Subcutaneous abdominal adipose tissue (tissue), 5 donors: ENCODE data around the gene SLC22A6.
"Not testable (repeated sequence)": the region's sequence is repeated elsewhere in the genome, so short reads cannot be mapped to it uniquely, and the experiment has no call there.

Source experiments
- H3K27ac ChIP-seq: one replicate; pipeline ENCODE4 v1.7.0; 2013; ENCODE audit warnings: low read depth, mild to moderate bottlenecking, inconsistent platforms, low read length, moderate library complexity
- H3K27me3 ChIP-seq, 5 donors: one replicate each; pipeline ENCODE4 v1.7.0; 2013; ENCODE audit warnings: low read length in 5 of 5, inconsistent platforms in 1 of 5; ENCODE audit not compliant: control insufficient read depth in 5 of 5, insufficient read depth in 4 of 5
- H3K36me3 ChIP-seq, 5 donors: one replicate each; pipeline ENCODE4 v1.7.0; 2013; ENCODE audit warnings: low read length in 5 of 5; ENCODE audit not compliant: control insufficient read depth in 5 of 5, insufficient read depth in 5 of 5
- H3K4me1 ChIP-seq, 5 donors: one replicate each; pipeline ENCODE4 v1.7.0; 2013; ENCODE audit warnings: low read length in 5 of 5, mild to moderate bottlenecking in 3 of 5, moderate library complexity in 1 of 5; ENCODE audit not compliant: control insufficient read depth in 5 of 5, insufficient read depth in 5 of 5
- H3K4me3 ChIP-seq, 5 donors: one replicate each; pipeline ENCODE4 v1.7.0; 2013; ENCODE audit warnings: low read length in 5 of 5, low read depth in 1 of 5
- H3K9ac ChIP-seq, 5 donors: one replicate each; pipeline ENCODE4 v1.7.0; 2013; ENCODE audit warnings: low read length in 5 of 5, mild to moderate bottlenecking in 4 of 5, moderate library complexity in 3 of 5
- H3K9me3 ChIP-seq, 5 donors: one replicate each; pipeline ENCODE4 v1.7.0; 2013; ENCODE audit warnings: low read length in 5 of 5; ENCODE audit not compliant: control insufficient read depth in 5 of 5
- donor health status: healthy.
- donor health status: healthy.
- donor health status: healthy.
- donor health status: healthy.
- donor health status: healthy.

Gene SLC22A6

DNA sequence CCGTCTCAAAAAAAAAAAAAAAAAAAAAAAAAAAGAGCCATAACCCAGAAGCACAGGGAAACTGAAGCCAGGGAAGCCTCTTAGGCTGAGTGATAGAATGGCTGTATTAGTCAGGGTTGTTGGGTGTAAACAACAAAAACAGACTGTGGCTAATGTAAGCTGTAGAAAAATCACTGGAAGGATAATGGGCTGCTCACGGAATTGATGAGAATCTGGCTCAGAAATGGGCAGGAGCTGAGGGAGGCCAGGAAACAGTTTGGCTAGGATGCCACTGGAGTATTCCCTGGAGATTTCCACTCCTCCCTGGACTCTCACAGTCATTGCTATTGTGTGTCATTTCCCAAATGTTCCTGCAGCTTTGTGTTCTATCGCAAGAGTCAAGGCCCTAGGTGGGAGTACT, 22.4 kb downstream of the SLC22A6 start:
- H3K9ac ChIP-seq = no peak overlapping the region
- no peaks in the 10 kb centered on the region for H3K9me3 ChIP-seq
- no peak overlapping the region for H3K4me3 ChIP-seq
- peaks cover 2 to 10% (median 9%) of the 10 kb centered on the region in 5 donors for H3K4me1 ChIP-seq
- peaks cover 0 to 3% (median 0%) of the 10 kb centered on the region in 5 donors for H3K27me3 ChIP-seq
- H3K36me3 ChIP-seq = no peaks in the 10 kb centered on the region
- H3K27ac ChIP-seq = no peak overlapping the region

GRCh38 chr11:62961017-62961570, 23.7 kb downstream of the SLC22A6 start:
- Histone ChIP-seq H3K36me3 (no peaks in the 10 kb centered on the region), H3K27me3 (peaks cover 0 to 5% (median 0%) of the 10 kb centered on the region in 5 donors), H3K9ac (no peak overlapping the region), H3K4me3 (no peak overlapping the region), H3K27ac (no peak overlapping the region), H3K9me3 (no peaks in the 10 kb centered on the region), H3K4me1 (peaks cover 2 to 10% (median 9%) of the 10 kb centered on the region in 5 donors)

GRCh38 chr11:62959422-62959980, 25.3 kb downstream of the SLC22A6 start:
- H3K9ac ChIP-seq = no peak overlapping the region
- H3K27ac ChIP-seq = no peak overlapping the region

GRCh38 chr11:62958547-62959421, 26.0 kb downstream of the SLC22A6 start:
- no peaks in the 10 kb centered on the region for H3K36me3 ChIP-seq
- peaks cover 0 to 4% (median 0%) of the 10 kb centered on the region in 5 donors for H3K27me3 ChIP-seq
- no peak overlapping the region for H3K27ac ChIP-seq
- no peaks in the 10 kb centered on the region for H3K9me3 ChIP-seq
- no peak overlapping the region for H3K9ac ChIP-seq
- H3K4me1 ChIP-seq = peaks cover 2 to 10% (median 9%) of the 10 kb centered on the region in 5 donors
- no peak overlapping the region for H3K4me3 ChIP-seq

More at GRCh38 chr11:62959422-62959980, 25.3 kb downstream of the SLC22A6 start:
- H3K4me1 ChIP-seq = peaks cover 2 to 10% (median 9%) of the 10 kb centered on the region in 5 donors
- no peaks in the 10 kb centered on the region for H3K9me3 ChIP-seq
- H3K4me3 ChIP-seq = no peak overlapping the region
- no peaks in the 10 kb centered on the region for H3K36me3 ChIP-seq
- H3K27me3 ChIP-seq = peaks cover 0 to 4% (median 0%) of the 10 kb centered on the region in 5 donors

- Histone ChIP-seq H3K36me3 (no peaks in the 10 kb centered on the region), H3K4me1 (peaks cover 2 to 10% (median 9%) of the 10 kb centered on the region in 5 donors), H3K4me3 (no peak overlapping the region), H3K27ac (no peak overlapping the region), H3K27me3 (peaks cover 0 to 4% (median 0%) of the 10 kb centered on the region in 5 donors), H3K9me3 (no peaks in the 10 kb centered on the region), H3K9ac (no peak overlapping the region)
Measured at GRCh38 chr11:62957147-62957546, 27.6 kb downstream of the SLC22A6 start.

DNA sequence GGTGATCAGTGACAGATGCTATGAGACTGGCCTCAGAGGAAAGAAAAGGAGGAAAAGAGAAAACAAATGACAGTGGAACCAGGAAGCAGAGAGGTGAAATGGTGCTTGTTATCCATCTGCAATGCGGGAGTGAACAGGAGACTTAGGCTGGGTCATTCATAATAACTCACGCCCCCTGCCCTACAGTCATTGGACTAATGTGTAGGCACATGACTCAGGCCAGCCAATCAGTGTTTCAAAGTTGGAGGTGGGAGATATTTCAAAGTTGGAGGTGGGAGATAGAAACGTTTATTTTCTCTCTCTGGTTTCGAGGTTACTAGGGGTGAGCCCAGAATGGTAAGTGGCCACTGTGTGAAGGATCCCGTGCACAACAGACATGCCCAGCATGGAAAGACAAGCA, 30.3 kb downstream of the SLC22A6 start:
- Histone ChIP-seq H3K27ac (no peak overlapping the region), H3K36me3 (no peaks in the 10 kb centered on the region), H3K27me3 (peaks cover 0 to 4% (median 0%) of the 10 kb centered on the region in 5 donors), H3K9me3 (no peaks in the 10 kb centered on the region), H3K4me3 (no peak overlapping the region), H3K9ac (no peak overlapping the region), H3K4me1 (peaks cover 2 to 10% (median 9%) of the 10 kb centered on the region in 5 donors)

DNA sequence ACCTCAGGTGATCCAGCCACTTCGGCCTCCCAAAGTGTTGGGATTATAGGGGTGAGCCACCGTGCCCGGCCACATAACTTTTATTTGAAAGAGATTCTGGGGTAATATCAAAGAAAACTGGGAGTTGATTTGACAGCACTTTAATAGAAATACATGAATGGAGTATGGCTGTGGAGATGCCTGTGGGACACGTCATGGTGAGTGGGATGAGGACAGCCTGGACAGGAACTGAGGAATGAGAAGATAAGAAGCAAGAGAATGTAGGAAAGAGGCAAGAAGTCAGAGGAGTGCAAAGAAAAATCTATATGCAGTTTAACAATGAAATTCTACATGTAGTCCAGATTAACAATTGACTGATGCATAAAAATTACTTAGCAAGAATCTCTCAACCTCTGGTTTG, 31.0 kb downstream of the SLC22A6 start:
- H3K36me3 ChIP-seq = no peaks in the 10 kb centered on the region
- H3K4me1 ChIP-seq = peaks cover 0 to 4% (median 3%) of the 10 kb centered on the region in 5 donors
- H3K4me3 ChIP-seq = no peak overlapping the region
- no peaks in the 10 kb centered on the region for H3K9me3 ChIP-seq
- no peak overlapping the region for H3K27ac ChIP-seq
- H3K9ac ChIP-seq = no peak overlapping the region
- peaks cover 0 to 4% (median 0%) of the 10 kb centered on the region in 5 donors for H3K27me3 ChIP-seq

GRCh38 chr11:62948765-62949320, 35.9 kb downstream of the SLC22A6 start:
- peaks cover 0 to 5% (median 0%) of the 10 kb centered on the region in 5 donors for H3K9me3 ChIP-seq
- no peak overlapping the region for H3K27ac ChIP-seq
- H3K27me3 ChIP-seq = no peaks in the 10 kb centered on the region
- no peak overlapping the region for H3K4me3 ChIP-seq
- H3K4me1 ChIP-seq = no peaks in the 10 kb centered on the region
- no peak overlapping the region for H3K9ac ChIP-seq
- H3K36me3 ChIP-seq = no peaks in the 10 kb centered on the region

DNA sequence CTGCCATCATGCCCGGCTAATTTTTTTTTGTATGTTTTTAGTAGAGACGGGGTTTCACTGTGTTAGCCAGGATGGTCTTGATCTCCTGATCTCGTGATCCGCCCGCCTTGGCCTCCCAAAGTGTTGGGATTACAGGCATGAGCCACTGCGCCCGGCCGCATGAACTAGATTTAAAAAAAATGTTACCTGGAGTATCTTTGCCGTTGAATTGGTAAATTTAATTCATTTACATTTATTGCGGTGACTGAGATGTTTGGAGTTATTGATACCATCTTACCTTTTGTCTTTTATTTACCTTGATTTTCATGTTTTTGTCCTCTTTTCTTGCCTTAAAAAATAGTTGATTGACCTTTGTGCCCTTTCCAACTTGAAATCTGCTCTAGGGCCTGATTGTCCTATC, 39.2 kb downstream of the SLC22A6 start:
- not testable (repeated sequence) for H3K27me3 ChIP-seq, H3K4me3 ChIP-seq, H3K4me1 ChIP-seq, H3K36me3 ChIP-seq, H3K9ac ChIP-seq, H3K27ac ChIP-seq, H3K9me3 ChIP-seq

GRCh38 chr11:62937528-62937927, 47.2 kb downstream of the SLC22A6 start:
- H3K27ac ChIP-seq, H3K27me3 ChIP-seq, H3K4me3 ChIP-seq, H3K9me3 ChIP-seq, H3K36me3 ChIP-seq, H3K9ac ChIP-seq, H3K4me1 ChIP-seq: not testable (repeated sequence)
